Measurements from ENCODE around the gene ASB1. TPM values are rescaled to one million over a fixed set of nuclear protein-coding genes. Genes with fewer than 3 reads are reported as not detected.
A peak's percentile ranks its signal among the peaks of the same experiment; 100 is the strongest.

Gene ASB1
- total RNA-seq, 3 donors from 2014 or later = 11.2 to 18.7 (median 18.4) TPM

DNA sequence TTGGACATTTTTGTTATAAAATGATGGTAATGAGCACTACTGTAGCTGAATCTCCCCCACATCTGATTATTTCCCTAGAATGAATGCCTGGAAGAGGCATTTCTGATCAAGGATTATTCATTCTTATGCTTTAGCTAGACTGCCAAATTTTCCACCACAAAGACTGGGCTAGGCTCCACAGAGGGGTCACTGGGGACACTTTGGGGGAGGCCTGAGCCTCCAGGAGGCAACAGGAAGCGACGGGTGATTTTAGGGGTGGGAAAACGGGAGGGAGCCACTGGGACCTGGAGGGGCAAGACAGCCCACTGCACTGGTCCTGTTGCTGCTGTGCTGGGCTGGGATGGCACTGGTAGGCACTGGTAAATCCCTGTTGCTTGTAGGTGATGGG, 2.4 kb upstream of the ASB1 start:
- H3K4me1 ChIP-seq = no peaks in the 10 kb centered on the region
- intact Hi-C loops (cut with DNase I; ENCODE audit: low total_unique reads) = no loop called here
- TF ChIP-seq POLR2AphosphoS5 (IDR thresholded peaks at IDR 0.05) (no peak), POLR2A (IDR thresholded peaks at IDR 0.05) (no peak)
- TF ChIP-seq, protein P1, sequence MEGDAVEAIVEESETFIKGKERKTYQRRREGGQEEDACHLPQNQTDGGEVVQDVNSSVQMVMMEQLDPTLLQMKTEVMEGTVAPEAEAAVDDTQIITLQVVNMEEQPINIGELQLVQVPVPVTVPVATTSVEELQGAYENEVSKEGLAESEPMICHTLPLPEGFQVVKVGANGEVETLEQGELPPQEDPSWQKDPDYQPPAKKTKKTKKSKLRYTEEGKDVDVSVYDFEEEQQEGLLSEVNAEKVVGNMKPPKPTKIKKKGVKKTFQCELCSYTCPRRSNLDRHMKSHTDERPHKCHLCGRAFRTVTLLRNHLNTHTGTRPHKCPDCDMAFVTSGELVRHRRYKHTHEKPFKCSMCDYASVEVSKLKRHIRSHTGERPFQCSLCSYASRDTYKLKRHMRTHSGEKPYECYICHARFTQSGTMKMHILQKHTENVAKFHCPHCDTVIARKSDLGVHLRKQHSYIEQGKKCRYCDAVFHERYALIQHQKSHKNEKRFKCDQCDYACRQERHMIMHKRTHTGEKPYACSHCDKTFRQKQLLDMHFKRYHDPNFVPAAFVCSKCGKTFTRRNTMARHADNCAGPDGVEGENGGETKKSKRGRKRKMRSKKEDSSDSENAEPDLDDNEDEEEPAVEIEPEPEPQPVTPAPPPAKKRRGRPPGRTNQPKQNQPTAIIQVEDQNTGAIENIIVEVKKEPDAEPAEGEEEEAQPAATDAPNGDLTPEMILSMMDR (IDR thresholded peaks at IDR 0.05) = no peak
- no peaks in the 10 kb centered on the region for H3K27me3 ChIP-seq
- no peak for DNase-seq (ENCODE audit: low spot score in 2 of 2)
- H3K27ac ChIP-seq = peak overlapping the region in 1 of 2 donors; percentile 33
- H3K36me3 ChIP-seq = no peaks in the 10 kb centered on the region
- no peaks in the 10 kb centered on the region for H3K9me3 ChIP-seq
- no peak overlapping the region for H3K4me3 ChIP-seq

DNA sequence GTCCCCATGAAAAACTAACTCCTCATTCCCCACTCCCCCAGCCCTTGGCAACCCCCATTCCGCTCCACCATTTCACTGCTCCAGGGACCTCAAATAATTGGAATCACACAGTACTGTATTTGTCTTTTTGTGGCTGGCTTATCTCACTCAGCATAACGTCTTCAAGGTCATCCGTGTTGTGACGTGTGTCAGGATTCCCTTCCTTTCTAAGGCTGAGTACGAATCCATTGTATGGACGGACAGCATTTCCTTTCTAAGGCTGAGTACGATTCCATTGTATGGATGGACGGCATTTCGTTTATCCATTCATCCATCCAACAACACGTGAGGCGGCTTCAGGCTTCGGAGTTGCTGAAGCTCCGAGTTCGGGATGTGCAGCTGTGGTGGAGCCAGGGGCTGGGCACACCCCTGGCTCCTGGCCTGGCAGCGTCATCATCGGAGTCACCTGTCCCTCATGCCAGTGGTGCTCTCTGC, 1.2 kb upstream of the ASB1 start:
- Histone ChIP-seq H3K9me3 (peaks cover 0 to 3% of the 10 kb centered on the region in 2 donors), H3K4me3 (peak overlapping the region in 2 of 3 donors; percentile 82 to 93), H3K36me3 (no peaks in the 10 kb centered on the region), H3K4me1 (no peaks in the 10 kb centered on the region), H3K27me3 (no peaks in the 10 kb centered on the region), H3K27ac (peak overlapping the region; percentile 91 to 96)
- DNase-seq (ENCODE audit: low spot score in 2 of 2) = no peak
- TF ChIP-seq, protein P1 (IDR thresholded peaks at IDR 0.05) = no peak
- no peak for TF ChIP-seq POLR2AphosphoS5 (IDR thresholded peaks at IDR 0.05)
- no peak for TF ChIP-seq POLR2A (IDR thresholded peaks at IDR 0.05)
- intact Hi-C loops (cut with DNase I; ENCODE audit: low total_unique reads) = no loop called here

DNA sequence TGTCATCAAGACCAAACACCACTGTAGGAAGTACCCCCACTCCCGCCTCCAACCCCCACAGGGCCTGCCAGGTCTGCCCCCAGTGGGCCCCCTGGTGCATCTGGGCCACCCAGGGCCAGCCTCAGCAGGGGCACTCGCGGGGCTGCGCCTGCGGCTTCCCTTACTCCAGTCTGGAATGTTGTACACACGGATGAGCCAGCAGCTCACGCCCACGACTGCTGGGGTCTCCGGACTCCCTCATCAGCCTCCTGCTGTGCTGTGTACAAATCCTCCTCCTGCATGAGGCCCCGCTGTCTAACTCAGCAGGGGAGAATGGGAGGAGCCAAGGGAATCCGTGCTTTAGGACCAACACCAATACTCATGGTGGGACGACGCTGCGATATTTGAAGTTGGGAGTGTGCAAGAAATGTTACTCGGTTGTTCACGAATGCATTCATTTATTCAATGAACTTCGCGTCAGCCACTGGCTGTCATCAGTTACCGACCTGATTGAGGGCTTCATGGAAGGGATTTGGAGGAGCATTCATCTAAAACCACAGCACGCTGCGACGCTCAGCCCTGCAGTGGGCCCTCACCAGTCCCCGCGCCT, 654 bp upstream of the ASB1 start:
- intact Hi-C loops (cut with DNase I; ENCODE audit: low total_unique reads) = no loop called here
- peak overlapping the region; percentile 91 to 96 for H3K27ac ChIP-seq
- TF ChIP-seq, protein P1 (IDR thresholded peaks at IDR 0.05) = no peak
- no peak for TF ChIP-seq POLR2A (IDR thresholded peaks at IDR 0.05)
- no peak for TF ChIP-seq POLR2AphosphoS5 (IDR thresholded peaks at IDR 0.05)
- H3K9me3 ChIP-seq = peaks cover 0 to 8% of the 10 kb centered on the region in 2 donors
- H3K36me3 ChIP-seq = no peaks in the 10 kb centered on the region
- DNase-seq (ENCODE audit: low spot score in 2 of 2) = no peak
- H3K27me3 ChIP-seq = no peaks in the 10 kb centered on the region
- H3K4me3 ChIP-seq = peak overlapping the region; percentile 82 to 93 (median 92)
- H3K4me1 ChIP-seq = no peaks in the 10 kb centered on the region

DNA sequence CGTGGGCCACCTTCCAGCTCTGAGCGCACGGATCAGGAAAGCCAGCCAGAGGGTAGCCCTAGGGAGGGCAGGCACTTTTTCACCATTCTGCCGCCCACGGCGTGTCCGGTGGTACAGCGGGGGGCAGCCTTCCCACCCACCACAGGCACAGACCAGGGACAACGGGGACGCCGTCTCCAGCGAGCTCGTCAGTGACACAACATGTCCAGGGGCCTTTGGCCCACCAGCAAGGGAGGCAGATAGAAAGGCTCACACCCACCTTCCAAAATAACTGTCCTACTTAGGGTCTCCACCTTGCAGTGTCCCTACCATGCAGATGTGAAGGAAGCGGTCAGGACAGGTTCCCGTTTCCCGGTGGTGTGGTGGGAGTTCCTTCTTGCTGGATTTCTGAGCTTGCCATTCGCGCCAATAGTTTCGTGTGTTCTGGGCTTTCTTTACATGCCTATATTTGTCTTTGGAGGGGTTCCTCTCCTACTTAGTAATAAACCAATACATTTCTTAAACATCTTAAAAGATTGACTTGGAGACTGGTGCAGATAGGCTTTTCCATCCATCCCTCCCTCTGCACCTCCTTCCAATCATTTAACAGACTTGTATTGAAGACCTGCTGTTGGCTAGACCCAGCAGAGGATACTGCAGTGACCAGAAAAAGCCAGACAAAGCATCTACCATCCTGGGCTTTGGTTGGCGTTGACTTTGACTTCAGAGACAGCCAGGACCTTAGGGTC, 872 bp downstream of the ASB1 start:
- H3K4me3 ChIP-seq = peak overlapping the region; percentile 82 to 93 (median 92)
- no peaks in the 10 kb centered on the region for H3K36me3 ChIP-seq
- TF ChIP-seq, protein P1 (IDR thresholded peaks at IDR 0.05) = no peak
- TF ChIP-seq POLR2A (IDR thresholded peaks at IDR 0.05) (no peak), POLR2AphosphoS5 (IDR thresholded peaks at IDR 0.05) (no peak)
- H3K4me1 ChIP-seq = no peaks in the 10 kb centered on the region
- peaks cover 0 to 8% of the 10 kb centered on the region in 2 donors for H3K9me3 ChIP-seq
- H3K27me3 ChIP-seq = no peaks in the 10 kb centered on the region
- intact Hi-C loops (cut with DNase I; ENCODE audit: low total_unique reads) = no loop called here
- peak overlapping the region; percentile 91 to 96 for H3K27ac ChIP-seq
- DNase-seq (ENCODE audit: low spot score in 2 of 2) = no peak

DNA sequence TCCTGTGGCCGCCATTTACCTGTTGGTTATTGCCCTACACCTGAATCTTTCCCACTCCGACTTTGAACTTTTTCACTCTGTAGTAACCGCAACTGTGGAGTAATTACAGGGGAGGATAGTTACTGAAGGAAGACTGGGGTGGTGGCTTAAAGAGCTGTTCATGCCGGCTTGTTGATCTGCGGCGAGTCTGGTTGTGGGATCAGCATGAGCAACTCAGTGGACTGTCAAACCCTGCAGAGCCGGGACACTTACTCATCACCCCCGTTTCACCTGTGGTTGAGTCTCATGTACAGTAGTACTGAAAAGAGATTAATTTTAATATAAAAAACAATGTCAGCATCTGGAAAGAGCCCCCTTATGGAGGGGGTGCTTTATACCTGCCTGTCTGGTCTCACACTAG, 2.1 kb downstream of the ASB1 start:
- no peaks in the 10 kb centered on the region for H3K27me3 ChIP-seq
- intact Hi-C loops (cut with DNase I; ENCODE audit: low total_unique reads) = no loop called here
- peaks cover 0 to 8% of the 10 kb centered on the region in 2 donors for H3K9me3 ChIP-seq
- no peak for TF ChIP-seq POLR2AphosphoS5 (IDR thresholded peaks at IDR 0.05)
- TF ChIP-seq, protein P1 (IDR thresholded peaks at IDR 0.05) = no peak
- TF ChIP-seq POLR2A (IDR thresholded peaks at IDR 0.05) = no peak
- no peak overlapping the region for H3K4me3 ChIP-seq
- no peak for DNase-seq (ENCODE audit: low spot score in 2 of 2)
- no peaks in the 10 kb centered on the region for H3K36me3 ChIP-seq
- H3K27ac ChIP-seq = peak overlapping the region in 1 of 2 donors; percentile 13
- no peaks in the 10 kb centered on the region for H3K4me1 ChIP-seq
